Epithelial cell of esophagus (primary cell): ENCODE data around the gene CKAP2L.

Experiments
- DNase-seq: peaks from one replicate; pipeline ENCODE4 v3.0.0; 2010; ENCODE audit warnings: low read depth
- H3K4me3 ChIP-seq: 2 replicates; pipeline ENCODE4 v1.5.1; 2011; ENCODE audit warnings: mild to moderate bottlenecking, low read length, control low read depth
- CTCF ChIP-seq: IDR thresholded peaks from 2 replicates; pipeline ENCODE4 v1.5.1; 2011; ENCODE audit warnings: low read depth, mild to moderate bottlenecking, low read length, control low read depth, inconsistent platforms; ENCODE audit not compliant: insufficient read depth; ENCODE audit errors: missing control alignments

Gene CKAP2L

GRCh38 chr2:112691881-112692281 lies 72.5 kb downstream of the CKAP2L start:
- H3K4me3 ChIP-seq: no peak overlapping the region
- DNase-seq: peak; percentile 71
- no peak for TF ChIP-seq CTCF

- TF ChIP-seq CTCF: peak; percentile 47
- peak; percentile 85 for DNase-seq
- H3K4me3 ChIP-seq: no peak overlapping the region
Observed at GRCh38 chr2:112690853-112691401, 73.5 kb downstream of the CKAP2L start.

- no peak for DNase-seq
- TF ChIP-seq CTCF: no peak
- no peak overlapping the region for H3K4me3 ChIP-seq
Observed at GRCh38 chr2:112688086-112688880, 76.1 kb downstream of the CKAP2L start.

- no peak overlapping the region for H3K4me3 ChIP-seq
- no peak for DNase-seq
- no peak for TF ChIP-seq CTCF
Observed at GRCh38 chr2:112687522-112687921, 76.9 kb downstream of the CKAP2L start.
